CD14-positive monocyte (primary cell): ENCODE measurements around the gene MRPL46. TPM values are rescaled to one million over a fixed set of nuclear protein-coding genes. Genes with fewer than 3 reads are reported as not detected.

ENCODE experiments used
- DNase-seq, 3 donors: peaks; one replicate each; pipeline ENCODE4 v3.0.0-alpha.2; 2011 to 2022
- H2AFZ ChIP-seq: 2 replicates; pipeline ENCODE4 v1.6.0; 2012; ENCODE audit warnings: mild to moderate bottlenecking, low read depth, low read length, inconsistent platforms; ENCODE audit not compliant: insufficient read depth, poor library complexity, severe bottlenecking
- H3K27ac ChIP-seq, 2 donors: 1 replicate in 1 of 2; 2 replicates in 1 of 2; pipeline ENCODE4 v1.5.1; 2012 to 2013; ENCODE audit warnings: low read length in 2 of 2, control low read depth in 1 of 2, inconsistent platforms in 1 of 2, low read depth in 1 of 2, mild to moderate bottlenecking in 1 of 2
- H3K27me3 ChIP-seq, 2 donors: one replicate each; pipeline versions ENCODE4 v1.6.0 to v1.6.1; 2011 to 2013; ENCODE audit warnings: low read length in 2 of 2; ENCODE audit not compliant: control insufficient read depth in 2 of 2, insufficient read depth in 2 of 2
- H3K36me3 ChIP-seq, 2 donors: replicated peaks in 1 of 2; 1 replicate in 1 of 2; 2 replicates in 1 of 2; pipeline versions ENCODE4 v1.5.1 to v1.6.1; 2012 to 2013; ENCODE audit warnings: low read length in 2 of 2, control low read depth in 1 of 2, inconsistent platforms in 1 of 2, mild to moderate bottlenecking in 1 of 2; ENCODE audit not compliant: insufficient read depth in 2 of 2, control insufficient read depth in 1 of 2
- H3K4me1 ChIP-seq, 2 donors: 1 replicate in 1 of 2; 2 replicates in 1 of 2; pipeline versions ENCODE4 v1.5.1 to v1.6.1; 2012 to 2013; ENCODE audit warnings: low read length in 2 of 2, control low read depth in 1 of 2, inconsistent platforms in 1 of 2, mild to moderate bottlenecking in 1 of 2, moderate library complexity in 1 of 2; ENCODE audit not compliant: insufficient read depth in 2 of 2, control insufficient read depth in 1 of 2
- H3K4me2 ChIP-seq: replicated peaks from 2 replicates; pipeline ENCODE3; 2012; ENCODE audit warnings: low read length, moderate library complexity, mild to moderate bottlenecking; ENCODE audit not compliant: poor library complexity, severe bottlenecking; ENCODE audit errors: extremely low read depth
- H3K4me3 ChIP-seq, 3 experiments: fragments of 200-600 bp in 1 of 3; sonication (generic) in 1 of 3; replicated peaks in 1 of 3; 1 replicate in 2 of 3; 2 replicates in 1 of 3; pipeline ENCODE4 v1.5.1; 2011 to 2013; ENCODE audit warnings: low read length in 3 of 3, mild to moderate bottlenecking in 3 of 3, control low read depth in 2 of 3, low read depth in 2 of 3, inconsistent platforms in 1 of 3, moderate library complexity in 1 of 3
- H3K79me2 ChIP-seq: 2 replicates; pipeline ENCODE4 v1.6.0; 2012; ENCODE audit warnings: mild to moderate bottlenecking, control low read depth, inconsistent platforms, low read length, moderate library complexity; ENCODE audit not compliant: insufficient read depth
- H3K9ac ChIP-seq: 2 replicates; pipeline ENCODE4 v1.6.0; 2017; ENCODE audit warnings: low read length, mild to moderate bottlenecking; ENCODE audit not compliant: insufficient read depth, poor library complexity, severe bottlenecking
- H3K9me3 ChIP-seq, 2 donors: replicated peaks in 1 of 2; 1 replicate in 1 of 2; 2 replicates in 1 of 2; pipeline versions ENCODE4 v1.5.1 to v1.6.1; 2012 to 2013; ENCODE audit warnings: low read length in 2 of 2, control low read depth in 1 of 2; ENCODE audit not compliant: control insufficient read depth in 1 of 2, insufficient read depth in 1 of 2
- H4K20me1 ChIP-seq: 2 replicates; pipeline ENCODE4 v1.6.0; 2012; ENCODE audit warnings: mild to moderate bottlenecking, low read length, control low read depth, moderate library complexity; ENCODE audit not compliant: insufficient read depth
- H3K27ac Mint-ChIP-seq, 7 donors: one replicate each; pipeline ENCODE4 v1.8.0; 2020; ENCODE audit warnings: mild to moderate bottlenecking in 7 of 7, mixed read lengths in 7 of 7, moderate library complexity in 6 of 7, inconsistent platforms in 2 of 7
- H3K27me3 Mint-ChIP-seq, 3 donors: one replicate each; pipeline ENCODE4 v1.8.0; 2021 to 2022; ENCODE audit warnings: low read depth in 3 of 3, mild to moderate bottlenecking in 3 of 3, mixed read lengths in 3 of 3, moderate library complexity in 3 of 3, inconsistent platforms in 1 of 3
- H3K36me3 Mint-ChIP-seq, 2 donors: one replicate each; pipeline ENCODE4 v1.8.0; 2020; ENCODE audit warnings: mixed read lengths in 2 of 2, inconsistent platforms in 1 of 2, mild to moderate bottlenecking in 1 of 2
- H3K4me1 Mint-ChIP-seq: one replicate; pipeline ENCODE4 v1.8.0; 2020; ENCODE audit warnings: mild to moderate bottlenecking, mixed read lengths
- H3K4me3 Mint-ChIP-seq, 2 donors: one replicate each; pipeline ENCODE4 v1.8.0; 2020; ENCODE audit warnings: mild to moderate bottlenecking in 2 of 2, mixed read lengths in 2 of 2, moderate library complexity in 1 of 2
- H3K9me3 Mint-ChIP-seq, 7 donors: one replicate each; pipeline ENCODE4 v1.8.0; 2020 to 2022; ENCODE audit warnings: mixed read lengths in 7 of 7, mild to moderate bottlenecking in 6 of 7, moderate library complexity in 6 of 7, inconsistent platforms in 2 of 7
- CTCF ChIP-seq: fragments of 200-600 bp; IDR thresholded peaks from one replicate; pipeline ENCODE4 v1.8.0; 2022; ENCODE audit warnings: antibody characterized with exemption, mild to moderate bottlenecking
- WGBS: methylation state at CpG from one replicate; pipeline ENCODE4 v1.1.5; 2013; ENCODE audit warnings: missing lambda C conversion rate; ENCODE audit not compliant: insufficient coverage; 5-methylcytosine and 5-hydroxymethylcytosine counted together
- intact Hi-C, 2 donors: fragments of 100-400 bp; cut with micrococcal nuclease; formaldehyde crosslinking; loops; one replicate each; pipeline versions ENCODE4 v1.15.0 to v1.15.1; 2023
- polyA plus RNA-seq, 3 donors: library from polyadenylated mRNA; depleted of rRNA in 1 of 3; unstranded in 2 of 3; stranded (reverse) in 1 of 3; fragments of 300-500 nt in 2 of 3; fragments of >200 nt in 1 of 3; fragmentation: Illumina TruSeq in 2 of 3; gene quantifications; 1 replicate in 2 of 3; 2 replicates in 1 of 3; pipeline ENCODE4 v1.2.3, GENCODE V29; 2012 to 2021

MRPL46 gene
- polyA plus RNA-seq, 3 donors = 6.3 to 20.3 (median 17.0) TPM

- Histone ChIP-seq H3K27me3 (no peaks in the 10 kb centered on the region), H3K4me3 (no peak overlapping the region), H4K20me1 (no peaks in the 10 kb centered on the region), H2AFZ (no peak overlapping the region), H3K36me3 (peaks cover 40 to 63% of the 10 kb centered on the region in 2 donors), H3K27ac (no peak overlapping the region), H3K4me1 (no peaks in the 10 kb centered on the region), H3K9me3 (no peaks in the 10 kb centered on the region), H3K9ac (no peak overlapping the region), H3K79me2 (no peaks in the 10 kb centered on the region), H3K4me2 (no peak overlapping the region)
- no peak overlapping the region for H3K4me3 Mint-ChIP-seq
- TF ChIP-seq CTCF = no peak
- H3K27me3 Mint-ChIP-seq = peaks cover 0 to 3% (median 0%) of the 10 kb centered on the region in 3 donors
- intact Hi-C loops = no loop called here
- 100% methylated on average over 2 of the region's 3 CpGs for WGBS
- peaks cover 39 to 49% of the 10 kb centered on the region in 2 donors for H3K36me3 Mint-ChIP-seq
- peak overlapping the region in 1 of 7 donors; percentile 25 for H3K27ac Mint-ChIP-seq
- H3K9me3 Mint-ChIP-seq = no peaks in the 10 kb centered on the region
- no peak for DNase-seq
- no peaks in the 10 kb centered on the region for H3K4me1 Mint-ChIP-seq
Observed at GRCh38 chr15:88479169-88479568, 12.0 kb upstream of the MRPL46 start.

- no peak for TF ChIP-seq CTCF
- Histone ChIP-seq H2AFZ (no peak overlapping the region), H3K36me3 (peaks cover 48 to 75% of the 10 kb centered on the region in 2 donors), H3K9me3 (no peaks in the 10 kb centered on the region), H3K4me3 (no peak overlapping the region), H4K20me1 (no peaks in the 10 kb centered on the region), H3K4me2 (no peak overlapping the region), H3K4me1 (no peaks in the 10 kb centered on the region), H3K79me2 (no peaks in the 10 kb centered on the region), H3K9ac (no peak overlapping the region), H3K27ac (no peak overlapping the region), H3K27me3 (no peaks in the 10 kb centered on the region)
- WGBS = no CpG with 5 or more reads among the region's 5 CpGs
- Mint-ChIP-seq H3K4me1 (no peaks in the 10 kb centered on the region), H3K9me3 (no peaks in the 10 kb centered on the region), H3K36me3 (peaks cover 46 to 57% of the 10 kb centered on the region in 2 donors), H3K27me3 (peaks cover 0 to 3% (median 0%) of the 10 kb centered on the region in 3 donors), H3K4me3 (no peak overlapping the region), H3K27ac (peak overlapping the region in 1 of 7 donors; percentile 10)
- no peak for DNase-seq
- intact Hi-C loops = no loop called here
Observed at GRCh38 chr15:88477904-88478303, 10.7 kb upstream of the MRPL46 start.
